OCI-LY1 (cell line): Measurements from ENCODE around the gene ZNF277.

Experiments
- H2AFZ ChIP-seq: fragments of 200-600 bp; sonication (generic), shearing (Covaris generic); 2 replicates; pipeline ENCODE4 v1.6.0; 2014; ENCODE audit warnings: antibody characterized with exemption, mild to moderate bottlenecking, low read length
- H3F3A ChIP-seq: fragments of 200-600 bp; sonication (generic), shearing (Covaris generic); 2 replicates; pipeline ENCODE4 v1.6.0; 2014; ENCODE audit warnings: mild to moderate bottlenecking, antibody characterized with exemption, low read length, moderate library complexity; ENCODE audit not compliant: insufficient read depth
- H3K27ac ChIP-seq: fragments of 200-600 bp; sonication (generic); 2 replicates; pipeline ENCODE4 v1.5.1; 2014; ENCODE audit warnings: low read length, mixed run types, mild to moderate bottlenecking, low read depth; ENCODE audit not compliant: poor library complexity, severe bottlenecking
- H3K27me3 ChIP-seq: fragments of 200-600 bp; sonication (generic); 2 replicates; pipeline ENCODE4 v1.6.0; 2014; ENCODE audit warnings: antibody characterized with exemption, mild to moderate bottlenecking, low read length, moderate library complexity; ENCODE audit not compliant: insufficient read depth
- H3K36me3 ChIP-seq: fragments of 200-600 bp; sonication (generic); 2 replicates; pipeline ENCODE4 v1.6.1; 2014; ENCODE audit warnings: mild to moderate bottlenecking, antibody characterized with exemption, low read length, moderate library complexity, mixed read lengths; ENCODE audit not compliant: insufficient read depth
- H3K4me1 ChIP-seq: fragments of 200-600 bp; sonication (generic); 2 replicates; pipeline ENCODE4 v1.5.1; 2014; ENCODE audit warnings: mild to moderate bottlenecking, low read length, moderate library complexity; ENCODE audit not compliant: insufficient read depth, severe bottlenecking
- H3K4me2 ChIP-seq: fragments of 200-600 bp; sonication (generic), shearing (Covaris generic); 2 replicates; pipeline ENCODE4 v1.6.1; 2014; ENCODE audit warnings: low read length
- H3K4me3 ChIP-seq: fragments of 200-600 bp; sonication (generic); 2 replicates; pipeline ENCODE4 v1.5.1; 2014; ENCODE audit warnings: low read length, low read depth, mild to moderate bottlenecking, mixed read lengths; ENCODE audit not compliant: poor library complexity, severe bottlenecking
- H3K79me2 ChIP-seq: fragments of 200-600 bp; shearing (Covaris generic); 2 replicates; pipeline ENCODE4 v1.6.1; 2016; ENCODE audit warnings: mixed run types, low read length, mixed read lengths; ENCODE audit not compliant: insufficient read depth
- H3K9ac ChIP-seq: fragments of 200-600 bp; sonication (generic), shearing (Covaris generic); 2 replicates; pipeline ENCODE4 v1.6.1; 2014; ENCODE audit warnings: mild to moderate bottlenecking, low read length, mixed read lengths
- H3K9me2 ChIP-seq: fragments of 200-600 bp; sonication (generic), shearing (Covaris generic); 2 replicates; pipeline ENCODE4 v1.6.1; 2014; ENCODE audit warnings: low read depth, mild to moderate bottlenecking, low read length, mixed read lengths
- H3K9me3 ChIP-seq: fragments of 200-600 bp; shearing (Covaris generic); 2 replicates; pipeline ENCODE4 v1.6.1; 2014; ENCODE audit warnings: low read length, mixed read lengths
- H4K20me1 ChIP-seq: fragments of 200-600 bp; sonication (generic), shearing (Covaris generic); 2 replicates; pipeline ENCODE4 v1.6.0; 2016; ENCODE audit warnings: mild to moderate bottlenecking, low read length; ENCODE audit not compliant: insufficient read depth
- CTCF ChIP-seq: fragments of 200-600 bp; sonication (generic), shearing (Covaris generic); IDR thresholded peaks from 2 replicates; pipeline ENCODE4 v1.5.1; 2017; ENCODE audit warnings: mild to moderate bottlenecking, antibody characterized with exemption, low read length, moderate library complexity, mixed read lengths
- EZH2 ChIP-seq: fragments of 200-600 bp; sonication (generic), shearing (Covaris generic); IDR thresholded peaks from 2 replicates; pipeline ENCODE4 v1.8.0; 2017; ENCODE audit warnings: borderline replicate concordance, mixed run types, mild to moderate bottlenecking, antibody characterized with exemption, low read length, moderate library complexity, mixed read lengths

ZNF277 gene

DNA sequence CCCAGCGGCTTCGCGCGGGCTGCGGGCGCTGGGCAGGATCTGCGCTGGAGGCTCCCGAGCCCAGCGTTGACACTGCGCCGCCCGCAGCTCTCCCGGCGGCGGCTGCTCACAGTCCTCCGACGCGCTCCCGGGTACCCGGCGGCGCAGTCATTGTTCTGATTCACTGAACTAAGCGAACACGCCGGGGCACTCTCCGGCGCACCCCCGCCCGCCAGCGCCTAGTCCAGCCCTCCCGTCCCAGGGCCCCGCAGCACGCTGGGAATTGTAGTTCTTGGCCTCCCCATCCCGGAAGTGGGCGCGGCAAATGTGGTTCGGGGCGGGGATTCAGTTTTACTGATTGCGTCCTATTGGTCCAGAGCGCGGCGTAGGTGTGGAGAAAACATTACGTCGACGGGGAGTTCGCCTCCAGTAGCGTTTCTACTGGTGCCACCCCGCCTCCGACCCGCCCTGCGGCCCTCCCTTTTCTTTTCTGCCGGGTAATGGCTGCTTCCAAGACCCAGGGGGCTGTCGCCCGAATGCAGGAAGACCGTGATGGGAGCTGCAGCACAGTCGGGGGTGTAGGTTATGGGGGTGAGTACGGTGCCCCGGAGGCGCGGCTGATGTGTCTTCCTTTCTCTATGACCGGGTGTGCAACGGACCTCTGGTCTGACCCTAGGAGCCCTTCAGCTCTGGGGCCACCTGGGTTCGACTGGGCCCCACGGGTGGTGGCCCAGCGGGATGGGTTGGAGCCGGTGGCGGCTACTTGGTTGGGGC is at the start of gene ZNF277, which contains the start of gene DOCK4:
ZNF277 (plus strand) TSS at position 458 of the 753 bp plus-strand sequence; CDS start at position 480, 22 bp downstream.
DOCK4 (minus strand) TSS at position 162 of the 753 bp plus-strand sequence. CDS start 261 bp downstream, outside the sequence.
- H3K4me2 ChIP-seq, result peak within 1 kb of the TSS; percentile 97

DNA sequence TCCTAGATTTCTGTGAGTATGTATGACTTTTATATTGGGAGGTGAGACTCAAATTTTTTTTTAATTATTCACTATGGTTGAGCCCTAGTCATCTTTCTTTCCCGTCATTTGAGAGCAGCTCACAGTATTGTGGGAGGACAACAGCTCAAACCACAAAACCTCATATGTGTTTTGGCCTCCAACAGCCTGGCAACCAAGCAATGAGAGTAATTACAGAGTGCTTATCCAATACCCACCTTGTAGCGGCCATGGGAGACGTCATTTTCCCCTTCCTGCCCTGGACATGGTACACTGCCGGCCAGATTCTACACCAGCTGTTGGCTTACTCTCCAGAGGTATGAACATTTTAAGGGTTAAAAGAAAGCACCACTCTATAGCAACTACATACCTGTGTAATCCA is 49.4 kb upstream of the ZNF277 start:
- H3K79me2 ChIP-seq, result no peaks in the 10 kb centered on the region
- no peak overlapping the region for H3K4me2 ChIP-seq
- H4K20me1 ChIP-seq, result no peaks in the 10 kb centered on the region
- no peaks in the 10 kb centered on the region for H3F3A ChIP-seq
- no peaks in the 10 kb centered on the region for H3K36me3 ChIP-seq
- H3K27ac ChIP-seq, result no peak overlapping the region
- H2AFZ ChIP-seq, result no peak overlapping the region
- H3K9ac ChIP-seq, result no peak overlapping the region
- H3K27me3 ChIP-seq, result no peaks in the 10 kb centered on the region
- H3K9me2 ChIP-seq, result no peaks in the 10 kb centered on the region
- no peak overlapping the region for H3K4me3 ChIP-seq
- H3K9me3 ChIP-seq, result no peaks in the 10 kb centered on the region
- H3K4me1 ChIP-seq, result peaks cover 4% of the 10 kb centered on the region
- TF ChIP-seq EZH2 (no peak), CTCF (no peak)

More for the DNA sequence above, at the start of gene ZNF277, which contains the start of gene DOCK4:
- TF ChIP-seq CTCF (no peak), EZH2 (no peak)
- Histone ChIP-seq H3K27me3 (no peaks in the 10 kb centered on the region), H3K9me3 (no peaks in the 10 kb centered on the region), H3F3A (no peaks in the 10 kb centered on the region), H3K9ac (peak within 1 kb of the TSS; percentile 74), H3K4me1 (peaks cover 25% of the 10 kb centered on the region), H2AFZ (no peak within 1 kb of the TSS), H3K4me3 (peak within 1 kb of the TSS; percentile 85), H3K36me3 (no peaks in the 10 kb centered on the region), H3K9me2 (no peaks in the 10 kb centered on the region), H3K79me2 (peaks cover 10% of the 10 kb centered on the region), H4K20me1 (no peaks in the 10 kb centered on the region), H3K27ac (no peak within 1 kb of the TSS)

DNA sequence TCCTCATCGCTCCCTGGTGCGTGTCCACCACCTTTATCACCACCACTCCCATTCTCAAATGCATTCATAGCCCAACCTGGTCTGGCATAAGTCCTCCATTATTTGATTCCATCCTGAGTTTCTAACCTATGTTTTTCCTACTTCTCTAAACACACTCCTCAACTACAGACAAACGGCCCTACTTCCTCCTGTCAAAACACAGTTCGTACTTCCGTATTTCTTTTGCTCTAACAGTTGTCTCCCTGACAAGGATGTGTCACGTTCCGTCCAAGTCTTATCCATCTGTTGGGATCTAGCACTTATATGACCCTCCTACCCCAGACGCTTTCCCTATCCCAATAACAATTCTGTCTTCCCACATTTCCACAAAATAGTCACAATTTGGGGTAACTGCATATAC is 47.1 kb upstream of the ZNF277 start:
- Histone ChIP-seq H3K9ac (no peak overlapping the region), H3K9me3 (no peaks in the 10 kb centered on the region), H3K4me2 (peak overlapping the region; percentile 3; the same call in 1 of the 2 replicates), H3K9me2 (no peaks in the 10 kb centered on the region), H2AFZ (no peak overlapping the region), H3K79me2 (no peaks in the 10 kb centered on the region), H3K27ac (no peak overlapping the region), H3K4me1 (peaks cover 4% of the 10 kb centered on the region), H3K36me3 (no peaks in the 10 kb centered on the region), H3F3A (no peaks in the 10 kb centered on the region), H3K4me3 (no peak overlapping the region), H4K20me1 (no peaks in the 10 kb centered on the region), H3K27me3 (no peaks in the 10 kb centered on the region)
- TF ChIP-seq EZH2, result no peak
- TF ChIP-seq CTCF, result no peak
